Liver (tissue), 9 donors: ENCODE measurements around the gene PNLIPRP1. TPM values are rescaled to one million over a fixed set of nuclear protein-coding genes. Genes with fewer than 3 reads are reported as not detected.

ENCODE experiments used
- DNase-seq: peaks from one replicate; pipeline ENCODE4 v3.0.0-alpha.2; 2017; ENCODE audit warnings: low spot score
- H3K27ac ChIP-seq, 2 donors: one replicate each; pipeline ENCODE4 v1.7.0; 2013; ENCODE audit warnings: inconsistent platforms in 2 of 2, low read length in 2 of 2, control low read depth in 1 of 2, low read depth in 1 of 2, mild to moderate bottlenecking in 1 of 2
- H3K27me3 ChIP-seq, 4 donors: one replicate each; pipeline versions ENCODE4 v1.6.1 to v1.7.0; 2013; ENCODE audit warnings: low read length in 3 of 4, inconsistent platforms in 1 of 4, mild to moderate bottlenecking in 1 of 4, moderate library complexity in 1 of 4; ENCODE audit not compliant: control insufficient read depth in 4 of 4, insufficient read depth in 4 of 4
- H3K36me3 ChIP-seq, 4 donors: one replicate each; pipeline versions ENCODE4 v1.6.1 to v1.7.0; 2013; ENCODE audit warnings: low read length in 3 of 4, mild to moderate bottlenecking in 3 of 4, low read depth in 1 of 4, moderate library complexity in 1 of 4; ENCODE audit not compliant: control insufficient read depth in 4 of 4, insufficient read depth in 3 of 4
- H3K4me1 ChIP-seq, 4 donors: one replicate each; pipeline versions ENCODE4 v1.6.1 to v1.7.0; 2013; ENCODE audit warnings: low read length in 3 of 4, mild to moderate bottlenecking in 3 of 4, moderate library complexity in 1 of 4; ENCODE audit not compliant: control insufficient read depth in 4 of 4, insufficient read depth in 4 of 4
- H3K4me3 ChIP-seq, 3 donors: one replicate each; pipeline versions ENCODE4 v1.6.1 to v1.7.0; 2013; ENCODE audit warnings: low read length in 3 of 3, control low read depth in 1 of 3, low read depth in 1 of 3, mild to moderate bottlenecking in 1 of 3
- H3K9ac ChIP-seq, 2 donors: one replicate each; pipeline ENCODE4 v1.7.0; 2013; ENCODE audit warnings: low read length in 2 of 2, mild to moderate bottlenecking in 2 of 2, moderate library complexity in 2 of 2, control low read depth in 1 of 2, low read depth in 1 of 2
- H3K9me3 ChIP-seq, 4 donors: one replicate each; pipeline versions ENCODE4 v1.6.1 to v1.7.0; 2013; ENCODE audit warnings: low read length in 3 of 4; ENCODE audit not compliant: control insufficient read depth in 4 of 4
- EGR1 ChIP-seq, 2 donors: IDR thresholded peaks; 2 replicates each; pipeline ENCODE4 v1.6.1; 2016 to 2018; ENCODE audit warnings: antibody characterized with exemption in 2 of 2, low read depth in 2 of 2
- FOXA1 ChIP-seq: IDR thresholded peaks from 2 replicates; pipeline ENCODE4 v1.6.1; 2016; ENCODE audit warnings: antibody characterized with exemption
- FOXA2 ChIP-seq: IDR thresholded peaks from 2 replicates; pipeline ENCODE4 v1.6.1; 2016; ENCODE audit warnings: antibody characterized with exemption
- GABPA ChIP-seq, 2 donors: IDR thresholded peaks in 1 of 2; conservative IDR thresholded peaks in 1 of 2; 2 replicates each; pipeline ENCODE4 v1.6.1; 2016; ENCODE audit warnings: antibody characterized with exemption in 2 of 2, mild to moderate bottlenecking in 1 of 2, moderate library complexity in 1 of 2
- HNF4A ChIP-seq, 2 donors: conservative IDR thresholded peaks; 2 replicates each; pipeline ENCODE4 v1.6.1; 2016; ENCODE audit warnings: antibody characterized with exemption in 2 of 2, mild to moderate bottlenecking in 2 of 2
- HNF4G ChIP-seq: IDR thresholded peaks from 2 replicates; pipeline ENCODE4 v1.6.1; 2016; ENCODE audit warnings: antibody characterized with exemption
- JUND ChIP-seq, 2 donors: IDR thresholded peaks; 2 replicates each; pipeline ENCODE4 v1.6.1; 2016; ENCODE audit warnings: antibody characterized with exemption in 2 of 2
- NR2F2 ChIP-seq: IDR thresholded peaks from 2 replicates; pipeline ENCODE4 v1.6.1; 2016; ENCODE audit warnings: antibody characterized with exemption
- RAD21 ChIP-seq, 2 donors: IDR thresholded peaks; 2 replicates each; pipeline ENCODE4 v1.6.1; 2016; ENCODE audit warnings: antibody characterized with exemption in 2 of 2, mild to moderate bottlenecking in 2 of 2
- RXRA ChIP-seq, 2 donors: IDR thresholded peaks; 2 replicates each; pipeline ENCODE4 v1.6.1; 2017 to 2018; ENCODE audit warnings: antibody characterized with exemption in 2 of 2, mild to moderate bottlenecking in 1 of 2
- SP1 ChIP-seq: IDR thresholded peaks from 2 replicates; pipeline ENCODE4 v1.6.1; 2018; ENCODE audit warnings: antibody characterized with exemption, mild to moderate bottlenecking
- TAF1 ChIP-seq: conservative IDR thresholded peaks from 2 replicates; pipeline ENCODE4 v1.6.1; 2016; ENCODE audit warnings: antibody characterized with exemption, mild to moderate bottlenecking
- YY1 ChIP-seq: IDR thresholded peaks from 2 replicates; pipeline ENCODE4 v1.6.1; 2016; ENCODE audit warnings: antibody characterized with exemption, mild to moderate bottlenecking
- WGBS: extraction: QIAGEN DNeasy Blood & Tissue Kit; methylation state at CpG from one replicate; pipeline ENCODE4 v1.1.7; 2013; 5-methylcytosine and 5-hydroxymethylcytosine counted together
- polyA plus RNA-seq, 2 donors: library from polyadenylated mRNA; stranded (reverse) in 1 of 2; unstranded in 1 of 2; fragments of 200-250 nt in 1 of 2; fragments of >200 nt in 1 of 2; fragmentation: Nextera tagmentation in 1 of 2; extraction: Ambion mirVana in 1 of 2; gene quantifications; one replicate each; pipeline versions ENCODE4 v1.2.1 to v1.2.3, GENCODE V29; 2013 to 2015
- total RNA-seq, 2 donors: library from RNA; depleted of rRNA; stranded (reverse); fragments of >200 nt; gene quantifications; one replicate each; pipeline ENCODE4 v1.2.3, GENCODE V29; 2014
- TF ChIP-seq, protein P1 (sequence below): fragments of 150-350 bp; IDR thresholded peaks from 2 replicates; pipeline ENCODE4 v1.5.1; 2017; ENCODE audit warnings: improper control_type of control experiment, low read depth, low read length; ENCODE audit not compliant: missing input control
- TF ChIP-seq, protein P2 (sequence below): IDR thresholded peaks from 2 replicates; pipeline ENCODE4 v1.6.1; 2016; ENCODE audit warnings: antibody characterized with exemption
- TF ChIP-seq, protein P3 (sequence below): IDR thresholded peaks from 2 replicates; pipeline ENCODE4 v1.6.1; 2016; ENCODE audit warnings: antibody characterized with exemption, mild to moderate bottlenecking
- TF ChIP-seq, protein P4 (sequence below): IDR thresholded peaks from 2 replicates; pipeline ENCODE4 v1.6.1; 2016; ENCODE audit warnings: antibody characterized with exemption
- TF ChIP-seq, protein P5 (sequence below): IDR thresholded peaks from 2 replicates; pipeline ENCODE4 v1.6.1; 2016; ENCODE audit warnings: antibody characterized with exemption
- donor health status: healthy.
- donor health status: healthy.
- donor health status: healthy.
- donor health status: healthy.
- donor health status: healthy.

The PNLIPRP1 gene
- total and polyA plus RNA-seq, 4 donors = not detected

DNA sequence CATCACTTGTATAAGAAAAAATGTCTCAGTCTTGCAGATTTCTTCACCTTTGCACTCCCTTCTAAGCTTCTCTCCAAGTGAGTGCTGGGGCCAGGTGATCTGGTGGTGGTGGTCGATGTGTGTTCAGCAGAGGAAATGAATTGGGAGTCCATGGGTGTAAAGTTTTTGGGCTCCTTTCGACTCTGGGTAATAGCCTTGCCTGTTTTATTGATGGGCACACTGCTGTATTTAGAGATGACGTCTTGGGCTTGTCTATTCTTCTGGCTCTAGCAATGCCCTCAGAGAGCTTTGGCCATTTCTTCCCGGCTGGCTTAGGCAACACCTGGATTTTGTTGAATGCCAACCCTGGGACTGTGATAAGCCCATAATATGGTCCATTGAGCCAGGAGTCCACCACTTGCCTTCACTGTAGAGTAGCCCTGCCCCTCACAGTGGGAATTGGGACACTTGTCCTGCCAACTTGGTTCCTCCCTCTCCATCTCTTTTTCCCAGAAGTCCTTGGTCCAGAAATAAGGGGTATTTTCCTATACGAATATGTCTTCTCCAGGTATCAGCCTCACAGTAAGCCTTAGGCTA lies 33.4 kb upstream of the PNLIPRP1 start:
- Histone ChIP-seq H3K27me3 (peaks cover 0 to 5% (median 0%) of the 10 kb centered on the region in 4 donors), H3K4me1 (no peaks in the 10 kb centered on the region), H3K36me3 (no peaks in the 10 kb centered on the region), H3K9me3 (no peaks in the 10 kb centered on the region), H3K27ac (no peak overlapping the region), H3K4me3 (no peak overlapping the region), H3K9ac (no peak overlapping the region)
- no peak for DNase-seq
- WGBS = 70% methylated on average over 5 of the region's 5 CpGs
- no peak for TF ChIP-seq RXRA (IDR thresholded peaks at IDR 0.05)
- no peak for TF ChIP-seq EGR1 (IDR thresholded peaks at IDR 0.05; ENCODE audit: low read depth in 2 of 2)
- no peak for TF ChIP-seq SP1
- TF ChIP-seq, protein P1, sequence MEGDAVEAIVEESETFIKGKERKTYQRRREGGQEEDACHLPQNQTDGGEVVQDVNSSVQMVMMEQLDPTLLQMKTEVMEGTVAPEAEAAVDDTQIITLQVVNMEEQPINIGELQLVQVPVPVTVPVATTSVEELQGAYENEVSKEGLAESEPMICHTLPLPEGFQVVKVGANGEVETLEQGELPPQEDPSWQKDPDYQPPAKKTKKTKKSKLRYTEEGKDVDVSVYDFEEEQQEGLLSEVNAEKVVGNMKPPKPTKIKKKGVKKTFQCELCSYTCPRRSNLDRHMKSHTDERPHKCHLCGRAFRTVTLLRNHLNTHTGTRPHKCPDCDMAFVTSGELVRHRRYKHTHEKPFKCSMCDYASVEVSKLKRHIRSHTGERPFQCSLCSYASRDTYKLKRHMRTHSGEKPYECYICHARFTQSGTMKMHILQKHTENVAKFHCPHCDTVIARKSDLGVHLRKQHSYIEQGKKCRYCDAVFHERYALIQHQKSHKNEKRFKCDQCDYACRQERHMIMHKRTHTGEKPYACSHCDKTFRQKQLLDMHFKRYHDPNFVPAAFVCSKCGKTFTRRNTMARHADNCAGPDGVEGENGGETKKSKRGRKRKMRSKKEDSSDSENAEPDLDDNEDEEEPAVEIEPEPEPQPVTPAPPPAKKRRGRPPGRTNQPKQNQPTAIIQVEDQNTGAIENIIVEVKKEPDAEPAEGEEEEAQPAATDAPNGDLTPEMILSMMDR = no peak
- TF ChIP-seq YY1 = no peak
- TF ChIP-seq TAF1 = no peak
- TF ChIP-seq HNF4G = no peak
- TF ChIP-seq, protein P2, sequence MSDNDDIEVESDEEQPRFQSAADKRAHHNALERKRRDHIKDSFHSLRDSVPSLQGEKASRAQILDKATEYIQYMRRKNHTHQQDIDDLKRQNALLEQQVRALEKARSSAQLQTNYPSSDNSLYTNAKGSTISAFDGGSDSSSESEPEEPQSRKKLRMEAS = no peak

DNA sequence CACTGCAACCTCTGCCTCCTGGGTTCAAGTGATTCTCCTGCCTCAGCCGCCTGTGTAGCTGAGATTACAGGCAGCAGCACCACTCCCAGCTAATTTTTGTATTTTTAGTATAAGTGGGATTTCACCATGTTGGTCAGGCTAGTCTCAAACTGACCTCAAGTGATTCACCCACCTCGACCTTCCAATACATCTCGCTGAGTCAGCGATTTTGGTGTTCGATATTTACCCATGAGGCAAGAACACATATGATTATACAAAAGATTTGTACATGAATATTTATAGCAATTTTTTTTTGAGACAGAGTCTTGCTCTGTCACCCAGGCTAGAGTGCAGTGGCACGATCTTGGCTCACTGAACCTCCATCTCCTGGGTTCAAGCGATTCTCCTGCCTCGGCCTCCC lies 25.2 kb upstream of the PNLIPRP1 start:
- no peak for DNase-seq
- no peak for TF ChIP-seq RXRA (IDR thresholded peaks at IDR 0.05)
- TF ChIP-seq, protein P3, sequence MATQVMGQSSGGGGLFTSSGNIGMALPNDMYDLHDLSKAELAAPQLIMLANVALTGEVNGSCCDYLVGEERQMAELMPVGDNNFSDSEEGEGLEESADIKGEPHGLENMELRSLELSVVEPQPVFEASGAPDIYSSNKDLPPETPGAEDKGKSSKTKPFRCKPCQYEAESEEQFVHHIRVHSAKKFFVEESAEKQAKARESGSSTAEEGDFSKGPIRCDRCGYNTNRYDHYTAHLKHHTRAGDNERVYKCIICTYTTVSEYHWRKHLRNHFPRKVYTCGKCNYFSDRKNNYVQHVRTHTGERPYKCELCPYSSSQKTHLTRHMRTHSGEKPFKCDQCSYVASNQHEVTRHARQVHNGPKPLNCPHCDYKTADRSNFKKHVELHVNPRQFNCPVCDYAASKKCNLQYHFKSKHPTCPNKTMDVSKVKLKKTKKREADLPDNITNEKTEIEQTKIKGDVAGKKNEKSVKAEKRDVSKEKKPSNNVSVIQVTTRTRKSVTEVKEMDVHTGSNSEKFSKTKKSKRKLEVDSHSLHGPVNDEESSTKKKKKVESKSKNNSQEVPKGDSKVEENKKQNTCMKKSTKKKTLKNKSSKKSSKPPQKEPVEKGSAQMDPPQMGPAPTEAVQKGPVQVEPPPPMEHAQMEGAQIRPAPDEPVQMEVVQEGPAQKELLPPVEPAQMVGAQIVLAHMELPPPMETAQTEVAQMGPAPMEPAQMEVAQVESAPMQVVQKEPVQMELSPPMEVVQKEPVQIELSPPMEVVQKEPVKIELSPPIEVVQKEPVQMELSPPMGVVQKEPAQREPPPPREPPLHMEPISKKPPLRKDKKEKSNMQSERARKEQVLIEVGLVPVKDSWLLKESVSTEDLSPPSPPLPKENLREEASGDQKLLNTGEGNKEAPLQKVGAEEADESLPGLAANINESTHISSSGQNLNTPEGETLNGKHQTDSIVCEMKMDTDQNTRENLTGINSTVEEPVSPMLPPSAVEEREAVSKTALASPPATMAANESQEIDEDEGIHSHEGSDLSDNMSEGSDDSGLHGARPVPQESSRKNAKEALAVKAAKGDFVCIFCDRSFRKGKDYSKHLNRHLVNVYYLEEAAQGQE = no peak
- TF ChIP-seq, protein P4, sequence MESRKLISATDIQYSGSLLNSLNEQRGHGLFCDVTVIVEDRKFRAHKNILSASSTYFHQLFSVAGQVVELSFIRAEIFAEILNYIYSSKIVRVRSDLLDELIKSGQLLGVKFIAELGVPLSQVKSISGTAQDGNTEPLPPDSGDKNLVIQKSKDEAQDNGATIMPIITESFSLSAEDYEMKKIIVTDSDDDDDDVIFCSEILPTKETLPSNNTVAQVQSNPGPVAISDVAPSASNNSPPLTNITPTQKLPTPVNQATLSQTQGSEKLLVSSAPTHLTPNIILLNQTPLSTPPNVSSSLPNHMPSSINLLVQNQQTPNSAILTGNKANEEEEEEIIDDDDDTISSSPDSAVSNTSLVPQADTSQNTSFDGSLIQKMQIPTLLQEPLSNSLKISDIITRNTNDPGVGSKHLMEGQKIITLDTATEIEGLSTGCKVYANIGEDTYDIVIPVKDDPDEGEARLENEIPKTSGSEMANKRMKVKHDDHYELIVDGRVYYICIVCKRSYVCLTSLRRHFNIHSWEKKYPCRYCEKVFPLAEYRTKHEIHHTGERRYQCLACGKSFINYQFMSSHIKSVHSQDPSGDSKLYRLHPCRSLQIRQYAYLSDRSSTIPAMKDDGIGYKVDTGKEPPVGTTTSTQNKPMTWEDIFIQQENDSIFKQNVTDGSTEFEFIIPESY = no peak
- no peak for TF ChIP-seq YY1
- no peak for TF ChIP-seq RAD21 (IDR thresholded peaks at IDR 0.05)
- TF ChIP-seq GABPA (IDR thresholded peaks at IDR 0.05 in 1 of 2, conservative IDR thresholded peaks at IDR 0.05 in 1 of 2) = no peak
- no peak for TF ChIP-seq HNF4A (conservative IDR thresholded peaks at IDR 0.05)
- no peak for TF ChIP-seq TAF1
- no peak for TF ChIP-seq JUND (IDR thresholded peaks at IDR 0.05)
- TF ChIP-seq, protein P2 = no peak
- no peak for TF ChIP-seq HNF4G
- TF ChIP-seq, protein P1 = no peak
- TF ChIP-seq, protein P5, sequence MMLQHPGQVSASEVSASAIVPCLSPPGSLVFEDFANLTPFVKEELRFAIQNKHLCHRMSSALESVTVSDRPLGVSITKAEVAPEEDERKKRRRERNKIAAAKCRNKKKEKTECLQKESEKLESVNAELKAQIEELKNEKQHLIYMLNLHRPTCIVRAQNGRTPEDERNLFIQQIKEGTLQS = no peak
- TF ChIP-seq SP1 = no peak
- TF ChIP-seq NR2F2 = no peak
- no peak for TF ChIP-seq EGR1 (IDR thresholded peaks at IDR 0.05; ENCODE audit: low read depth in 2 of 2)
- TF ChIP-seq FOXA2 = no peak
- TF ChIP-seq FOXA1 = no peak
- Histone ChIP-seq H3K27ac (no peak overlapping the region), H3K9ac (no peak overlapping the region), H3K27me3 (peaks cover 0 to 10% (median 2%) of the 10 kb centered on the region in 4 donors), H3K9me3 (no peaks in the 10 kb centered on the region), H3K4me1 (no peaks in the 10 kb centered on the region), H3K36me3 (no peaks in the 10 kb centered on the region), H3K4me3 (no peak overlapping the region)
- WGBS = 96% methylated on average over 8 of the region's 8 CpGs
